Measurements from ENCODE around the gene GMPR.

DNA sequence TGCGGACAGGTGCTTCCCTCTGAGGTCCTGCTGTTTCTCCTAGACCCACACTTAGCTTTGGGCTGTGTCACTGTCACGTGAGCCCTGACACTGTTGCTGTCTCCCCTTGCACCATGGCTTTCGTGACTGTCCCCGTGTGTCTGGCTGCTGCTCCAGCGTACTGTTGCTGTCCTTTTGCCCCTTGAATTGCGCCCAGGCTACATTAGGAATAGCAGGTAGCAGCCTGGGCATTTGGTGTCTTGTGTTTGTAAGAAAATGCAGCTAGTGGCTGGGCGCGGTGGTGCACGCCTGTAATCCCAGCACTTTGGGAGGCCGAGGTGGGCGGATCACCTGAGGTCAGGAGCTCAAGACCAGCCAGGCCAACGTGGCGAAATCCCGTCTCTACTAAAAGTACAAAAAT, 46.1 kb downstream of the GMPR start:
- no peak for TF ChIP-seq EZH2 (IDR thresholded peaks at IDR 0.05; ENCODE audit: borderline replicate concordance, low read length)
- TF ChIP-seq, protein P1, sequence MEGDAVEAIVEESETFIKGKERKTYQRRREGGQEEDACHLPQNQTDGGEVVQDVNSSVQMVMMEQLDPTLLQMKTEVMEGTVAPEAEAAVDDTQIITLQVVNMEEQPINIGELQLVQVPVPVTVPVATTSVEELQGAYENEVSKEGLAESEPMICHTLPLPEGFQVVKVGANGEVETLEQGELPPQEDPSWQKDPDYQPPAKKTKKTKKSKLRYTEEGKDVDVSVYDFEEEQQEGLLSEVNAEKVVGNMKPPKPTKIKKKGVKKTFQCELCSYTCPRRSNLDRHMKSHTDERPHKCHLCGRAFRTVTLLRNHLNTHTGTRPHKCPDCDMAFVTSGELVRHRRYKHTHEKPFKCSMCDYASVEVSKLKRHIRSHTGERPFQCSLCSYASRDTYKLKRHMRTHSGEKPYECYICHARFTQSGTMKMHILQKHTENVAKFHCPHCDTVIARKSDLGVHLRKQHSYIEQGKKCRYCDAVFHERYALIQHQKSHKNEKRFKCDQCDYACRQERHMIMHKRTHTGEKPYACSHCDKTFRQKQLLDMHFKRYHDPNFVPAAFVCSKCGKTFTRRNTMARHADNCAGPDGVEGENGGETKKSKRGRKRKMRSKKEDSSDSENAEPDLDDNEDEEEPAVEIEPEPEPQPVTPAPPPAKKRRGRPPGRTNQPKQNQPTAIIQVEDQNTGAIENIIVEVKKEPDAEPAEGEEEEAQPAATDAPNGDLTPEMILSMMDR (conservative IDR thresholded peaks at IDR 0.05 in 1 of 2, IDR thresholded peaks at IDR 0.05 in 1 of 2; ENCODE audit: extremely low read depth in 1 of 2, insufficient read depth in 1 of 2, low read depth in 1 of 2, low read length in 2 of 2): no peak
